GM21447 (cell line): ENCODE data around the gene GTPBP6.
"Not testable (repeated sequence)": the region's sequence is repeated elsewhere in the genome, so short reads cannot be mapped to it uniquely, and the experiment has no call there.

ENCODE experiments used
- ATAC-seq: cut with Tn5 transposase; IDR thresholded peaks from one replicate; pipeline ENCODE4 v1.9.1; 2021; ENCODE audit not compliant: unreplicated experiment

Gene GTPBP6

GRCh38 chrX:318068-318738, 393 bp downstream of the GTPBP6 start:
- ATAC-seq, result peak; percentile 63

GRCh38 chrX:317424-318067, 1.1 kb downstream of the GTPBP6 start:
- no peak for ATAC-seq

DNA sequence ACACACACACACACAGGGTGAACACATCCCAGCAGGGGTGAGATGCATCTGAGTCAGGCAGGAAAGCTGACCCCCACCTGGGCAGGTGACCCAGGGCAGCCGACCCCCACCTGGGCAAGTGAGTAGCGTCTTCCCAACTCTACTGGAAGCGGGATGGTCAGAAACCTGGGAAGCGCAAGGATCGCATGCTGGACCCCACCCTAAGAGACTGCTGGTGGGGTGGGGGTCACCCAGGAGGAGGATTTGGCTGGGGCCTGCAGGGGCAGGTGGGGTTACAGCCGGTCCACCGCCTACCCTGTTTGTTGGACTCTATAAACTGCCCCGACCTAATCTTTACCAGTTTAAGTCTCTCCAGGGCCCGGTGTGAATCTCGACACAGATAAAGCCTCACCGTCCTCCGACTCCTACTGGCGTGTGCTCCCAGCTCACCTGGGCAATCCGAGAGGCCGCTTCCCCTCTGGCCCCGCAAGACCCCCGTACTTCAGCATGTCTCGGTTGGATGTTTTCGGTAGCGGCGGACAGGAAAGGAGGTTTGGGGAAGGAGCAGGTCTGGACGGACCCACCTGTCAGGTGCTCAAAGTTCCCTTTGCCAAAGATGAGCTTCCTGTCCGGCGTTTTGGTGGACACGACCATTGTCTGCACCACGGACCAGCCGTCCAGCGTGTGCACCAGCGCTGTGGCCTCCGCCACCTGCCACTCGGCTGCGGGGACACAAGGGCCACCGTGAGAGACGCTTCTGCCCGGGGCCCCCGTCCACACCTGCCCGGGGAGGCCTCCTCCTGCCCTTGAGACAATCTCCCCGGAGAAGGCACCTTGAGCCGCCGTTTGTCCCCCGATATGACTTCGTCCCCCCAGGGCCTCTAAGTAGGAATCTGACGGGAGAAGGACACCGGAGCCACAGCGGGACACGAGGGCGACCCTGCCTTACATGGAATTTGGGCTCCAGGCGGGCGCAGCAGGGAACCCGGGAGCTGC, 2.0 kb downstream of the GTPBP6 start:
- ATAC-seq, result no peak

- no peak for ATAC-seq
Observed at GRCh38 chrX:314781-315595, 3.6 kb downstream of the GTPBP6 start.

DNA sequence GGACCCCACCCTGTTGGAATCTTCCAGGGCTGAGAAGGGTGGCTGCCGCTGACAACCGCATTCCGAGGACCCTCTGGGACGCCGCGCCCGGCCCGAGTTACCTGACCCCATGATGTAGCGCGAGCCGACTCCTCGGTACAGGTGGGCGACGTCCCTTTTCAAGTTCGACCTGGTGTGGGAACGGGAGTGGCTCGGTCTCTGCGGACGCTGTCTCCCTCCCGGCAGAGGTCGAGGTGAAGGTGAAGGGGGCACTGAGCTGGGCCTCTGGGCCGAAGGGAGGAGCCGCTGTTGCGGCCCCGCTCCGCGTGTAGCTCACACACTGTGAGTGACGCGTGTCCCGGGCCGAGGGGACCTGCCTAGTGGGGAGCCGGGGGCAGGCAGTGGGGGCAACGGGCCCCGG, 4.5 kb downstream of the GTPBP6 start:
- no peak for ATAC-seq

DNA sequence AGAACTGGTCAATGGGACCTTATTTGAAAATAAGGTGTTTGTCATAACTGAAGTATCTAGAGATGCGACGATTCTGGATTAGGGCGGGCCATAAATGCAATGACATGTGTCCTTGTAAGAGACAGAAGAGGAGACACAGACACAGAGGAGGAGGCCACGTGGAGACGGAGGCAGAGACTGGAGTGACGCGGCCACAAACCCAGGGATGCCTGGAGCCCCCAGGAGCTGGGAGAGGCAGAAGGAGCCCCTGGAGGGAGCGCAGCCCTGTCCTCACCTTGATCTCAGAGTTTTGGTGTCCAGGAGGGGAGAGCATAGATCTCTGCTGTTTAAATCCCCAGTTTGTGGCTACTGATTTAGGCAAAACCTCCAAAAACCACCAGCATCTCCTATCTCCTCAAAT, 5.0 kb downstream of the GTPBP6 start:
- ATAC-seq, result no peak

- no peak for ATAC-seq
Observed at GRCh38 chrX:312621-313331, 5.8 kb downstream of the GTPBP6 start.

DNA sequence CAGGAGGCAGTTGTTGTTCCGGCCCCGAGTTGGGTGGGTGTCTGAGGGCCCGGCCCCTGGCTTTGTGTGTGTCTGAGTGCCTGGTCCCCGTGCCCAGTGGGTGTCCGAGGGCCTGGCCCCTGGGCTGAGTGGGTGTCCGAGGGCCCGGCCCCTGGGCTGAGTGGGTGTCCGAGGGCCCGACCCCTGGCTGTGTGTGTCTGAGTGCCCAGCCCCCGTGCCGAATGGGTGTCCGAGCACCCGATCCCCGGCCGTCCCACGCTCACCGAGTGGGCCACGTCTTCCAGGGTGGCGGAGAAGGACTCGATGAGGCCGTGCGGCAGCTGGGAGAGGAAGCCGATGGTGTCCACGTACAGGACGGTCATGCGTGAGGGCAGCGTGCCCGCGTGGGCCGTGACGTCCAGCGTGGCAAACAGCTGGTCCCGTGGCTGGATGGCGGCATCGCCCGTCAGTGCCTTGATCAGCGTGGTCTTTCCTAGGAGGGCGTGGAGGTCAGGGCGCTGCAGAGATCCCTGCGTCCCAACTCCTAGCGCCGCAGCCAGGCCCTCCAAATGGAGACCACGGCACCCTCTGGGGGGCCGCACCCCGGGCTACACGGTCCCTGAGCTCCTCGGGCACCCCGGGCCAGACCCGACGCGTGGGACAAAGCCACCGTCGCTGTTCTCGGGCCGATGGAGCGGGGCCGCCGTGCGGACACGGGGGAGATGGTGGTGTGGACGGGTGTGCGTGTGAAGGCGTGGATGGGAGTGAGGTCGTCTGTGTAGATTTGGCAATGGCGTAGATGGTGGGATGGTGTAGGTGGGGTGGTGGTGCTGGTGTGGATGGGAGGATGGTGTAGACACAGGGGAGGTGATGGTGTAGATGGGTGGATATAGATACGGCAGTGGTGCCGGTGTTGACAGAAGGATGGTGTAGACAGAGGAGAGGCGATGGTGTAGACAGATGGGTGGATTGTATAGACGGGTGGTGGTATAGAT, 7.2 kb downstream of the GTPBP6 start:
- ATAC-seq, result no peak

- ATAC-seq, result no peak
Observed at GRCh38 chrX:310621-311155, 7.9 kb downstream of the GTPBP6 start.

- ATAC-seq, result no peak
Observed at GRCh38 chrX:308821-309520, 9.6 kb downstream of the GTPBP6 start.

DNA sequence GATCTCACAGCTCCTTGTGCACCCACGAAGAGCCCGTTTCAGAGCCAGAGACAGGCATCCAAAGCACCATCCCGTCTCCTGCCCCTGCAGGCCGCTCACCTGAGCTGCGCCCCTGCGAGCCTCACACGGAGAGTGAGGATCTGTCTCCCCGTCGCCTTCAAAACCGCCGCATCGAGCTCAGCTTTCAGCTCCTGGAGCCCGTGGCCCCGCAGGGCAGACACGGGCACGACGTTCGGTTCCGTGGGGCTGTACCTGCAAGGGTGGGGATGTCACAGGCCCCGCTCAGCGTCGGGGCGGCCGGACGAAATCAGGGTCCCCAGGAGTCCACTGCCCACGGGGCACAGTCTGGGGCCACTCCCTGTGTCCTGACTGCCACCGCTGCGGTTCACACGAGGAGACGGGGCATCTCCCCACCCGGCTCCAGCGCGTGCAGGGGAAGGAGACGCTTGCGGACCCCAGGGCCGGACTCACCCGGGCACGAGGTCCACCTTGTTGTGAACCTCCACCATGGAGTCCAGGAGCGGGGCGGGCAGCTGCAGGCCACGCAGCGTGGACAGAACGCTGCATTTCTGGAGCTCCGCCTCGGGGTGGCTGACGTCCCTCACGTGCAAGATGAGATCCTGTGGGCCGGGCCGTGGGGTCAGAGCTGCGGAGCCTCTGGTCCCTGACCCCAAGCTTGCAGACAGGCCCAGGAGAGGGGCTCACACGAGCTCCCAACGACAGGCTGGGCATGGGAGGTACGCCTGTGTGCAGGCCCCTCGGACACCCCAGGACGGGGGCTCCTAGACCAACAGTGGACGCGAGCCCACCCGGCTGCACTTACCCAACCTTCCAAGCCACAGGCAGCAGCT, 11.1 kb downstream of the GTPBP6 start:
- ATAC-seq, result no peak

- not testable (repeated sequence) for ATAC-seq
Observed at GRCh38 chrX:306614-307251, 11.9 kb downstream of the GTPBP6 start.

DNA sequence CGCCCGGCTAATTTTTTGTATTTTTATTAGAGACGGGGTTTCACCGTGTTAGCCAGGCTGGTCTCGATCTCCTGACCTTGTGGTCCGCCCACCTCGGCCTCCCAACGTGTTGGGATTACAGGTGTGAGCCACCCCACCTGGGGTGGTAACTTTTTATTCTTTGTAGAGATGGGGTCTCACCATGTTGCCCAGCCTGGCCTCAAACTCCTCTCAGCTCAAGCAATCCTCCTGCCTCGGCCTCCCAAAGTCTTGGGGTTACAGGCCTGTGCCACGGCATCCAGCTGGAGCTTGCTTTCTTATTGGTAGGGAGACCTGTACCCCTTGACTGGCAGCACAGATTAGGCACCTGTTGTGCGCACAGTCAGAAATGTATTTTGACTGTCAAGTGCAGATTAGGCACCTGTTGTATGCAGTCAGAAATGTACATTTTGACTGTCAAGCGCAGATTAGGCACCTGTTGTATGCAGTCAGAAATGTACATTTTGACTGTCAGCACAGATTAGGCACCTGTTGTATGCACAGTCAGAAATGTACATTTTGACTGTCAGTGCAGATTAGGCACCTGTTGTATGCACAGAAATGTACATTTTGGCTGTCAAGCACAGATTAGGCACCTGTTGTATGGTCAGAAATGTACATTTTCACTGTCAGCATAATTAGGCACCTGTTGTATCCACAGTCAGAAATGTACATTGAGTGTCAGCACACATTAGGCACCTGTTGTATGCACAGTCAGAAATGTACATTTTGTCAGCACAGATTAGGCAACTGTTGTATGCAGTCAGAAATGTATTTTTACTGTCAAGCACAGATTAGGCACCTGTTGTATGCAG, 12.6 kb downstream of the GTPBP6 start:
- not testable (repeated sequence) for ATAC-seq

DNA sequence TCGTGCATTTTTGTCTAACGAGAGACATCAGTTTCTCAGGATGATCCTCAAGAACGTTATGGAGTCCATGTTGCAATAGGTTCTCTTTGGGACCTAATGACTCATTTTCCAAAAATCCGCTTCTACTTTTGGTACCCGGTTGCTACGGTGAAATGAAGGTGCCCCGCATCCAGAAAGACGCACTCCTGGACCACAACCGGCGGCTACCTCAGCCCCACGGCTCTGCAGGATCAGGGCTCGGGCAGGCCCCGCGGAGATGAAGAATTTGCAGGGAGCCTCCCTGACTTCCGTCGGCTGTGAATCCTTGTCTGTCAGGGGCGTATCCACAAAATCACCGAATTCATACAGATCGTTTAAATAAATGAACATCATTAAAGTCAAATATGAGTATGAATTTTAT, 15.6 kb downstream of the GTPBP6 start:
- no peak for ATAC-seq

GRCh38 chrX:300334-300733, 18.3 kb downstream of the GTPBP6 start:
- no peak for ATAC-seq

DNA sequence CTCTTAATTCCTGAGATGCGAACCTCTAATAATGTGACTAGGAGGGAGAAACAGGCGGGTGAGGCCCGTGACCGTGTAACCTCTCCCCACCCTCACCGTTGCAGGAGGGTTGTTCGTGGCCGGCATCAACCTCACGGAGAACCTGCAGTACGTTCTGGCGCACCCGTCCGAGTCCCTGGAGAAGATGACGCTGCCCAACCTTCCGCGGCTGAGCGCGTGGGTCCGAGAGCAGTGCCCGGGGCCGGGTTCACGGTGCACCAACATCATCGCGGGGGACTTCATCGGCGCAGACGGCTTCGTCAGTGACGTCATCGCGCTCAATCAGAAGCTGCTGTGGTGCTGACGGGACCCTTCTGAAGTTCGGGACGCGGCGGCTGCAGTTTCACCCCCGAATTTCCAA, 19.6 kb downstream of the GTPBP6 start:
- ATAC-seq, result no peak
